ENCODE measurements around the gene UBAP1L.
"Not testable (repeated sequence)": the region's sequence is repeated elsewhere in the genome, so short reads cannot be mapped to it uniquely, and the experiment has no call there.

Gene UBAP1L

DNA sequence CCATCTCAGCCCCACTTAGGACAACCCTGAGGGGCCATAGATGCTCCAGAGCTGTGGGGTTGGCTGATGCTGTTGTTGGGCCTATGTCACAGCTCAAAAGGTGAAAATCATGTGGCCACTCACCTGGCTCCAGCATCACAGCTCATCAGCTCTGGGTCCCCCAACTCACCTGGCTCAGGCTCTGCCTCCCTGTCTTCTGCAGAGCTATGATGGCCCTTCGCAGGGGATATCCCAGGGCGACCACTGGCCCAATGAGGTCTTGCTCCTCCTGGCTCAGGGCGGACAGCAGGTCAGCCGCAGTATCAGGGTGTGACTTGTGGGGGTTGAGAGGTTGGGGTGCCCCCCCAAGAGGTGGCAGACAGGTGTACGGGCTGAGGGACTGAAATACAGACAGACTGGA lies 15.7 kb downstream of the UBAP1L start:
- no peak for DNase-seq

- DNase-seq: no peak
Measured at GRCh38 chr15:65097651-65098263, 17.2 kb downstream of the UBAP1L start.

DNA sequence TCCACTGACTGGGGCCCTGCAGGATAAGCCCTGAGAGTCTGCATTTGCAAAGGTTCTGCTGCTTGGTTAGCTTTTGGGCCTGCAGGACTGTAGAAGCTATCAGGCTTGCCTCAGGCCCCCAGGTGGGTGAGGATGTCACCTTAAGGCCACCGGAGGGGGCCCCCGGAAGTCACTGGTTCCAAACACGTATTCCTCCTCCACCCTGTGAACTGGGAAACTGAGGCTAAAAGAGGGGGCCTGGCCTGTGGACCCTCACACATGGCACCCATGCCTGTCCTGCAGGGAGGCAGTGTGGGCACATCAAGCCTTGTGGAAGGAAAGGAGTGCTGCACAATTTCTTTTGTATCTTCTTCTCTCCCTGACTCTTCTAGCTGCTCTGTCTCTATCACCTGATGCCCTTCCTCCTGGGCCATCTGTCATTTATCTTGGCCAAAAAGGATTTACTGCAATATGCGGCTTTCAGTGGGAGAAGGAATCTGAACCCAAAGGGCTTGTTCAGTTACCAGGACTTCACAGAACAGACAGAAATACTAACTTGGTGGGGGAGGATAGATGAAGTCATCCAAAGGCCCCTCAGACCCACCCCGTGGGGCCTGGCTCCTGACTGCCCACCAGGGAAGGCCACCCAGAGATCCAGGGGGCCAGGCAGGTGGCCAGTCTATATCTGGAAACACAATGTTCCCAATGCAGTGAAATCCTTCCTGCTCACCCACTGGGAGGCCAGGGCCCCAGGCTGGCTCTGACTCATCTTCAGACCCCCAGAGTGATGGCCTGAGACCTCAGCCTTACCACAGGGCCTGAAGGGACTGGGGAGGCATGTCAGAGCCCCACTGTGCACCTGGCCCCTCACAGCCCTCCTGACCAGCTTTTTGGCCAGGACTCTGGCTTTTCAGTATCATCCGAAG lies 18.3 kb downstream of the UBAP1L start:
- DNase-seq: no peak

GRCh38 chr15:65095747-65096104 lies 19.3 kb downstream of the UBAP1L start:
- DNase-seq: no peak

GRCh38 chr15:65095011-65095746 lies 19.8 kb downstream of the UBAP1L start:
- DNase-seq: no peak

GRCh38 chr15:65094294-65094995 lies 20.6 kb downstream of the UBAP1L start:
- no peak for DNase-seq

DNA sequence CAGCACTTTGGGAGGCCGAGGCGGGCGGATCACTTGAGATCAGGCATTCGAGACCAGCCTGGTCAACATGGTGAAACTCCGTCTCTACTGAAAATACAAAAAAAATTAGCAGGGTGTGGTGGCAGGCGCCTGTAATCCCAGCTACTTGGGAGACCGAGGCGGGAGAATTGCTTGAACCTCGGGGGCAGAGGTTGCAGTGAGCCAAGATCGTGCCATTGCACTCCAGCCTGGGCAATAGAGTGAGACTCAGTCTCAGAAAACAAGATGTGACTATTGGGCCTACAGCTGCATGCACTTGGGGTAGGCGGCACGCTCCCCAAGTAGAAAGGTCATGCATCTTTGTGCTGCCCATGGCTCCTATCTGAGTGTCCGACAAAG lies 21.2 kb downstream of the UBAP1L start:
- not testable (repeated sequence) for DNase-seq

DNA sequence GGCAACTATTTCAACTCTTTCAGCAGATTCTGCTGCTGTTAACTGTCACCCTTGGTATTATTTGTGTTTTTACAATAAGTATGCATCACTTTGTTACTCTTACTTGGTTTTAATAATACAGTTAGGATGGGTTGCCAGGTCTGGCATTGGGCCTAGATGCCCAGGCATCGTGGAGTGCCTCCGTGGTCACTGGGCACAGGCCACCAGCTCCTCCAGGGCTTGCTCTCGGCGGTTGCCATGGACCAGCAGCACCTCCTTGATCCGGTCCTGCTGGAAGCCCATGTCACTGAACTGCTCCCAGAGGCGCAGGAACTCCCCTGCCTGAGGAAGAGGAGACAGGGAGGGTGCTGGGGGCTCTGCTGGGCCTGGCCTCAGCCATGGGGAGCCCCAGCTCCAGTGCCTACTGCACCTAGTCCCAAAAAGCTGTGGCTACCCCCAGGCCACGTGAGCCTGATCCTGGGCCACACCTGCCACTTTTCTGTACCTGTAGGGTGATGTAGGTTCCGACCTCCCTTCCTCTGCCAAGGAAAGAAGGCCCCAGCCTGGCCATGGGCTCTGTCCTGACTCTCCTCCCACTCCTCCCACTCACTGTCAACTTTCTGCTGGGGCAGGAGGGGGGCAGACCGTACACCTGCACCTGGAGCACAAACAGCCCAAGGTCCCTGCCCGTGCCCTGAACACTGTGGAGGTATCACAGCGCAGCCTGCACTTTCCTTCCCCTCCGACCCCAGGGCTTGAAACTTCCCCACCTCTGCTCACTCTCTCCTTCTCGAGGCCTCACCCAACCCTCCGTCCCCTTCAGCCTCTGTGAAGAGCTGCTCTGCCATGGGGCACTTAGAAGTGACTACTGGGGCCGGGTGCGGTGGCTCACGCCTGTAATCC lies 21.8 kb downstream of the UBAP1L start:
- peak; percentile 74 for DNase-seq

DNA sequence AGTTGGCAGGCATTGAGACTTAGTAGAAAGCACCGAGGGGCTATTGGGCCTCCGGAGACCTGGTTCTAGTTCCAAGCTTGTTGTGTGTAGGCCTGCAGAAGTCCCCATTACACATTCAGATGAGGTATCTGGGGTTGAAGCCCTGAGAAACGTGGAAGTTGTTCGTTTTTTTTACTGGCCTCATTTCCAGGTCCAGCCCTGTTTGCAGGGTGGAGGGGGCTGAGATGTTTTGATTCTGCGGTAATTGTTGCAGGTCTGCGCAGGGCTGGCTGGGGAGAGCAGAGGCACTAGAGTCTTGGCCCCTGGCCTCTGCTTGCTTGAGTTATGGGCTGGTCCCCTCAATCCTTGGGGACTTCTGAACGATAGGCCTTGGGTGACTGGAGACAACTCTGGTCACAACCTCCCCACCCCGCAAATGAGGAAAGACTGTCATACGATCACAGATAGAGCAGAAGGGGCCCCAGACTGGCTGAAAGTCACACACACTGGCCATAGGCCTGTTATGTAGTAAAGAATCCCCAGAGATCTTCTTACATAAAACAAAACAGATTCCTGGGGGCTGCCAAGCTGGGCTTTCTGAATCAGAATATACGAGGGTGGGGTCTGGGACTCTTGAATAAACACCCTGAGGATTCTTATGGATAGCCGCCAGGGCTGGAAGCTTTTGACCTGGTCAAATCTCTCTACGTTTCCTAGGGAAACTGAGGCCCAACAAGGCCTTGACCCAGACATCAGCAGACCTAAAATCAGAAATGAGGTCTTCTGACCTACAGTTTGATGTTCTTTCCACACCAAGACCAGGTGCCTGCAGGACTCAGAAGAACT lies 22.8 kb downstream of the UBAP1L start:
- DNase-seq: peak; percentile 50

DNA sequence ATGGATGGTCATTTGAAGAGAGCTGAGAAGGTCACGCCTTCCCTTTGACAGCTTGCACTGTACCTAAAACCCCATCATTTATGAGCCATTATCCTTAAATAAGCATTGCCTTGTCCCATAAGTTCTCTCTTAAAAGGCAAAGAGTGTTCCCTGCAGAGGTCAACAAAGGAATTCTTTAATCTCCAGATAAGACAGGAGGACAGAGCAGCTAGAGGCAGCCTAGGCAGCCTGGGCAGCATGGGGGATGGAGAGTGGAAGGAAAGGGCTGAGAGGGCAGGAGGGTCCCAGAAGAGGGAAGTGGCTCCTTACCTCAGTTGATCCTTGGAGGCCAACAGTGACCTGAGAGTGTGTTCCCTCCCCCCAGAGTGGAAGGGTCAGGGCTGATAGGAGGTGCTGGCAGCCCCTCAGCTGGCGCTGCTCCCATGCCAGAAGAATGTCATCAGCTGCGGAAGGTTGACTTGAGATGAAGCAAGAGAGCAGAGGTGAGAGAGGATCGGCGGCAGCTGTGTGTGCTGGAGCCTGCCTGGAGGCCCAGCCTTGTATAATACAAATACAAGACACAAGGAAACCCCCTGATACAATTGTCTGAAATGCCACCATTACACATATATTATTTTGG lies 25.7 kb downstream of the UBAP1L start:
- no peak for DNase-seq

DNA sequence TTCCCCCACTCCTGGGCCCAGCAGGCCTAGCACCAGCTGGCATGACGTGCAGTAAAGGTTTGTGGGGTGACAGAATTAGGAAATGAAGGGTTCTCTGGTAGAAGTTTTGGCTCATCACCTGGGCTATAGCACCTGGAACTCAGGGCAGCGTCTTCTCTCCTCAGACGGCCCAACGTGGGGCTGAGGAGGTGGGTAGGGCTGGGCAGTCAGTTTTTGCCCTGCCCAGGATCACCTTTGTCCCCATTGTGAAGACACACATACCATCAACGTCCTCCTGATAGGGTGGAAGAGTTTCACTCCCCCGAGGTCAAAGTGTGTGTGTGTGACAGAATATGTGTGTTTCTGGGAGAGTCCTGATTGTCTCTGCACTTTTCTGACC lies 26.4 kb downstream of the UBAP1L start:
- no peak for DNase-seq

GRCh38 chr15:65087873-65088642 lies 26.9 kb downstream of the UBAP1L start:
- DNase-seq: no peak

DNA sequence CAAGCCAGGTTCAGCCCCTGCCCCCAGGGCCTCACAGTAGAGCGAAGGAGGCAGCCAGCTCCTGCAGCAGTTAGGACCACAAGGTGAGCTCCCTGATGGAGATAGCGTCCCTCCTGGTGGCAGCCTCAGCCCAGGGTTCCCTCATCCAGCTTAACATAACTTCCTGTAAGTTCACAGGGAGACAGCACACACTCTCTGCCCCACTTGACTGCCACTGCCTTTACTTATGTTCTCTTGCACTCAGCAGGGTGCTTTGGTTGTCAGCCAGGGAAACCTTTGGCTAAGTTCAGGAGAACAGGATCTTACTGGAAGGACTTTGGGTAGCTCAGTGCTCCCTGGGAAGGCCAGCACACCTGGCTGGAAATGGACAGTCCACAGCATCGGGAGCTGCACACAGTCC lies 27.6 kb downstream of the UBAP1L start:
- DNase-seq: no peak

DNA sequence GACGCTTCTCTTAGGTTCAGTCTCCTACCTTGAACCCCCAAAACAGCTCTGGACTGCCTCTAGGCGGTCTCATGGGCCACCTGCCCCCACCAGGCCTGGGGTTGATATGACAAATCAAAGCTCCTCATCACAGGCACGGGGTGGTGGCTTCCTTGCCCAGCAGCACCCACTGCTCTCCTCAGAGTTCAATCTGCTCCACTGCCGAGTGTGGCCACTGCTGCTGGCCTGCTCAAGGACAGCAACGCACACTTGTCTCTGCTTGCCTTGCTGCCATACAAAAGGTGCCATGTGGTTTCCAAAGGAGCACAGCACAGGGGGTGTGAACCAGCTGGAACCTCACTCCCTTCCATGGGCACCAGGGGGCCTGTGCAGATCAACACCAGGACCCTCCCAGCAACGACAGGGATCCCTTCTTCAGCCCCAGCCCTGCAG lies 28.3 kb downstream of the UBAP1L start:
- DNase-seq: no peak

GRCh38 chr15:65085990-65086679 lies 28.9 kb downstream of the UBAP1L start:
- DNase-seq: no peak

DNA sequence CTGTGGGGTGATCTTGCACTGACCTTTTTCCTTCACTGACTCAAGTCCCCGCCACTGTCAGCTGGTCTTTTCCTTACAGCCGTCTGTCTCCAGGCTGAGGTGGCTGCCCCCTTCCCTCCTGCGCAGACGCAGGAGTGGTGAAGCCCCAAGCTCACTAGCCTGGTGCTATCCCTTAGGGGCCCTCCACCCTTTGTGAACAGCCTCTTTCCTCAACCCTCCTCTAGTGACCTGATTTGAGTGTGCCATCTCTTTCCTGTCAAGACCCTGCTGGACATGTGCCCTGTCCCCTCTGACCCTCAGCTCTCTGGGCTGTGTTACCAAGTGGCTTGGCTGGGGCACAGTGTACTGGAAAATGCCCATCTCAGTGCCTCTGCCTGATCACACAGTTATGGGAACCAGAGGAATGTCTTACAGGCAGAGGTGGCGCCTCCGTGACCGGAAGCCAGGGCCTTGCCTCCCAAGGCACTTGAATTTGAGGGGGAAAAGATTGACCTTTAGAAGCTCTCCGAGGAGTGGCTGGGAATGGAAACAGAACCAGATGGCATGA lies 29.7 kb downstream of the UBAP1L start:
- no peak for DNase-seq

- no peak for DNase-seq
Measured at GRCh38 chr15:65084500-65085206, 30.3 kb downstream of the UBAP1L start.

GRCh38 chr15:65083262-65083701 lies 31.7 kb downstream of the UBAP1L start:
- no peak for DNase-seq

Measured in NCI-H526 treated with DMSO at 0.1 percent for 48 hours (cell line).